Choroid plexus epithelial cell (primary cell): ENCODE data around the gene GPX6.
"Not testable (repeated sequence)": the region's sequence is repeated elsewhere in the genome, so short reads cannot be mapped to it uniquely, and the experiment has no call there.

ENCODE experiments used
- DNase-seq: peaks from one replicate; pipeline ENCODE4 v3.0.0-alpha.2; 2010; ENCODE audit warnings: low read depth
- H3K4me3 ChIP-seq: 2 replicates; pipeline ENCODE4 v1.5.1; 2011; ENCODE audit warnings: low read depth, mild to moderate bottlenecking, control low read depth, low read length, moderate library complexity
- TF ChIP-seq, protein P1 (sequence below): conservative IDR thresholded peaks from 2 replicates; pipeline ENCODE4 v1.5.1; 2011; ENCODE audit warnings: low read depth, mild to moderate bottlenecking, control low read depth, inconsistent platforms, low read length, moderate library complexity

The GPX6 gene

DNA sequence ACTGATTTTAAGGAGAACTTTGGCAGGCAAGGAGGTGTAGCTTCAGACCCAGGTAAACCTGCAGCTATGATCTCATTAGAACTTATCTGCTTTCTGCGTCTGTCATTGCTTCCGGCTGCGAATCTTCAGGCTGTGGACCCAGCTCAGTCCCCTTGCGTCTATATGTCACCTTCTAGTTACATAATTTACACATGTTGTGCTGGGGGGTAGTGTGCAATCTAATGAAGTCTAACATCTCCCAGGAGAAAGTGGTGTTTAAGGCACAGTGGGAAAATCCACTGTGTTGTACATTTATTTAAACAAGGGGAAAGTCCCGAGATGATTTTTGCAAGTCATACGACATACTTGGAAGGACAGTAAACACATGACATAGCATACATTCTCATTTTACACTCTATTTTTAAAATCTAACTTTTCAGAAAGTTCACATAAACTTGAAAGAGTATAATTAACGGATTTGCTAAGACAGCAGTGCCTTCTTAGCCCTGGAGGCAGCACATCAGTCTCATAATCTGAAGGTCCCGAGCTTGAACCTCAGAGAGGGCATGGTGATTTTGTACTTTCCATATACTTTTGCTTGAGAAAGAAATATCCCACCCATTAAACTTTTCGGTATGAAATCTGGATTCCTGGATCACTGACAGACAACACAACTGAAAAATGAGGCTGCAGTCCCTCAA, 35.2 kb downstream of the GPX6 start:
- DNase-seq: no peak
- no peak overlapping the region for H3K4me3 ChIP-seq
- TF ChIP-seq, protein P1, sequence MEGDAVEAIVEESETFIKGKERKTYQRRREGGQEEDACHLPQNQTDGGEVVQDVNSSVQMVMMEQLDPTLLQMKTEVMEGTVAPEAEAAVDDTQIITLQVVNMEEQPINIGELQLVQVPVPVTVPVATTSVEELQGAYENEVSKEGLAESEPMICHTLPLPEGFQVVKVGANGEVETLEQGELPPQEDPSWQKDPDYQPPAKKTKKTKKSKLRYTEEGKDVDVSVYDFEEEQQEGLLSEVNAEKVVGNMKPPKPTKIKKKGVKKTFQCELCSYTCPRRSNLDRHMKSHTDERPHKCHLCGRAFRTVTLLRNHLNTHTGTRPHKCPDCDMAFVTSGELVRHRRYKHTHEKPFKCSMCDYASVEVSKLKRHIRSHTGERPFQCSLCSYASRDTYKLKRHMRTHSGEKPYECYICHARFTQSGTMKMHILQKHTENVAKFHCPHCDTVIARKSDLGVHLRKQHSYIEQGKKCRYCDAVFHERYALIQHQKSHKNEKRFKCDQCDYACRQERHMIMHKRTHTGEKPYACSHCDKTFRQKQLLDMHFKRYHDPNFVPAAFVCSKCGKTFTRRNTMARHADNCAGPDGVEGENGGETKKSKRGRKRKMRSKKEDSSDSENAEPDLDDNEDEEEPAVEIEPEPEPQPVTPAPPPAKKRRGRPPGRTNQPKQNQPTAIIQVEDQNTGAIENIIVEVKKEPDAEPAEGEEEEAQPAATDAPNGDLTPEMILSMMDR: no peak

DNA sequence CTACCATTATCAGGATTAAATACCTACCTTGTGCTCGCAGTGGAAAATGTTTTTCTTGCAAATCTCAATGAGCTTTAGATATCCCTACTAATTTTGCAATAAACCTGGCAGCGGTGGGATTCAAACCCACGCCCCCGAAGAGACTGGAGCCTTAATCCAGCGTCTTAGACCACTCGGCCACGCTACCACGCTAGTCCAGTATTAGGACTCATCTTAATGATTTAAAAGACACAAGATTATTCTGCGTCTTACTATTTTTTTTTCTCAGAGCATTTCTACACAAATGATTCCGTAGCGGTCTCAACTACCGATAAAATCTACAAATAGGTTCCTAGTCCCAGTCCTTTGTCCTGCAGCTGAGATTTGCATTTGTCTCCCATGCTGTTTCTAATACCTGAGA, 37.1 kb downstream of the GPX6 start:
- DNase-seq: no peak
- H3K4me3 ChIP-seq: no peak overlapping the region
- TF ChIP-seq, protein P1: no peak

DNA sequence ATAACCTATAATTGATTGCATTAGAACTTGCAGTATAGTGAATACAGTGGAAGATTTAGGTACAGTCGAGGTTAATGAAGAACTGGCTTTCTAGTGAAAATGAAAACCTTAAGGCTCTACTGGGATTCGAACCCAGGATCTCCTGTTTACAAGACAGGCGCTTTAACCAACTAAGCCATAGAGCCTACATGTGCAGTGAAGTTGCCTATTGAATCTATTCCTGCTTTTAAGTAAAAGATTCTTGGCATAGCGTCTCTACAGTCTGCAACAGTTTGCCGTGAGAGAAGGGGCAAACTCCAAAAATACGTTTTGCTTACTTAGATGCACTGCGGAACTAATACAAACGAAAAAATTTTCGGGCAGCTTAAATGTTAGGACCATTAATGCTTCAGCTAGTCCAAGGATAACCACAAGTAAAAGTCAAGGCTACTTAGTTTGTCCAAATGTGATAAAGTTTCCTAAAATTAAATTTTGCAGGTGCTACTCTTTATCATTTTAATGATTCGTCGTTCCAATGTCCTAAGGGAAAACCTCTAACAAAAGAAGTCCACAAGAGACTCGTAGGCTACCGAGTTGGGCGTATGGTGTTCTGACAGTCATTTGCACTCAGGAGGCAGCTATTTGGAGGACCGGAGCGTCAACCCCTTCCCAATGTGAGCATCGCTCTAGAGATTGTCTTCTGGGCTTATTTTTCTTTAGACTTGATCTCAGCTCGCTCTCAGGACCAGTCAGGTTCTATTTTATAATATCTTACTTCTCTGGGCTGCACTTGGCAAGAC, 41.0 kb downstream of the GPX6 start:
- H3K4me3 ChIP-seq: peak overlapping the region; percentile 49
- peak; percentile 94 for DNase-seq

DNA sequence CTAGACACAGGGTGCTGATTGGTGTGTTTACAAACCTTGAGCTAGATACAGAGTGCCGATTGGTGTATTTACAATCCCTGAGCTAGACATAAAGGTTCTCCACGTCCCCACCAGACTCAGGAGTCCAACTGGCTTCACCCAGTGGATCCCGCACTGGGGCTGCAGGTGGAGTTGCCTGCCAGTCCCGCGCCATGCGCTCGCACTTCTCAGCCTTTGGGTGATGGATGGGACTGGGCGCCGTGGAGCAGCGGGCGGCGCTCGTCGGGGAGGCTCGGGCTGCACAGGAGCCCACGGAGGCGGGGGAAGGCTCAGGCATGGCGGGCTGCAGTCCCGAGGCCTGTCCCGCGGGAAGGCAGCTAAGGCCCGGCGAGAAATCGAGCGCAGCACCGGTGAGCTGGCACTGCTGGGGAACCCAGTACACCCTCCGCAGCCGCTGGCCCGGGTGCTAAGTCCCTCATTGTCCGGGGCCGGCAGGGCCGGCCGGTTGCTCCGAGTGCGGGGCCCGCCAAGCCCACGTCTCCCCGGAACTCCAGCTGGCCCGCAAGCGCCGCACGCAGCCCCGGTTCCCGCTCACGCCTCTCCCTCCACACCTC, 46.3 kb downstream of the GPX6 start:
- DNase-seq, H3K4me3 ChIP-seq: not testable (repeated sequence)

More for the DNA sequence above, 41.0 kb downstream of the GPX6 start:
- TF ChIP-seq, protein P1: no peak

DNA sequence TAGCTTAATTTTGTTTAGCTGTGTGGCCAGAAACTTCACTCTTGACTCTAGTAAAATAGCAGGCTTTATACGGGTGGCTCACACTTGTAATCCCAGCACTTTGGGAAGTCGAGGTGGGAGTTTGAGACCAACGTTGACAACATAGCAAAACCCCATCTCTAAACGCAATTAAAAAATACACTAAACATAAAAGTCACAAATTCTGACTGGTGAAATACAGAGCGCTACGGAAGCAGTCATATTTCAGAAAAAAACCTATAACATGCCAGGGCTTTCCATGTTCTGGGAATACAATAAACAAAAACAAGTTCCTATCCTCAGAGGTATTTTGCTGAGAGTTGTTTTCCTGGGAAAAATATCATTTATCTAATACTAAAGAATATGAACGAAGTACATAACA, 47.5 kb downstream of the GPX6 start:
- TF ChIP-seq, protein P1: no peak
- DNase-seq: no peak
- H3K4me3 ChIP-seq: no peak overlapping the region

DNA sequence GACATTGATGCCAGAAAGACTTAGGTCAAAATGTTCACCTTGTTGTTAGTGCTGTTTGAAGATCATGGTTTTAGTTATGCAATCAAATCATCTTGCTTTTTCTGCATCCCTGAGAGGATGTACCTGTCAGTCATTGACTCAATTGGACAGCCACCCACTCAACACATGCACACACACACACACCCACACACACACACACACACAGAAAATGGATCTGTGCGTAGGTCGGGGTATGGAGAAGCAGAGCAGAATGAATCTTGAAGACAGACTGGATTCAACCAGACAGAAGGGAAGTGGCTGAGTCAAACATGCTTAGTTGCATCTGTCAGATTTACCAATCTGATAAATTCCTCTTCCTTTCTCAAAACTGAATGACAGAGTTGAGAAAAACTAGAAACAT, 53.2 kb downstream of the GPX6 start:
- TF ChIP-seq, protein P1: no peak
- DNase-seq: no peak

DNA sequence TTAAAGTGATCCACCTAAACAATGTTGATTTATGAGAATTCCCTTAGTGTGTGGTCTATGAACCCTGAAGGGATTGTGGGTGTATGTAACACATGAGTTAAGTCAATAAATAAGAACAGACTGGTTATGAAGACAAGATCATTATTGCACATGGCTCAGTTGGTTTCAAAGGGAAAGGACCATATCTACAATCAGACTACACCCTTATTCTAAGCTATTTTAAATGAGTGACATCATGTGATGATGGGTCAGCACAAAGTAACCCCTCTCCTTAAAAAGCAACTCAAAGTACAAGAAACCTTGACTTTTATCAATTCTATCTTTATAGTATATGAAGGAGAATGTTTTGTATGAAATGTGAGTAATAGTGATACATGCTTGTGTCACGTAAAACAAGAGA, 57.0 kb downstream of the GPX6 start:
- no peak for DNase-seq
- TF ChIP-seq, protein P1: no peak
- no peak overlapping the region for H3K4me3 ChIP-seq

More for the DNA sequence above, 53.2 kb downstream of the GPX6 start:
- no peak overlapping the region for H3K4me3 ChIP-seq
